Middle frontal gyrus (tissue), 1 donor: ENCODE measurements around the gene IZUMO4.
"Not testable (repeated sequence)": the region's sequence is repeated elsewhere in the genome, so short reads cannot be mapped to it uniquely, and the experiment has no call there.

ENCODE experiments used
- DNase-seq: peaks from one replicate; pipeline ENCODE4 v3.0.0-alpha.2; 2015; ENCODE audit warnings: low spot score; ENCODE audit errors: extremely low spot score

Gene IZUMO4

GRCh38 chr19:2122251-2122650, 25.5 kb downstream of the IZUMO4 start:
- no peak for DNase-seq

- DNase-seq, result no peak
Observed at GRCh38 chr19:2122982-2123381, 26.3 kb downstream of the IZUMO4 start.

GRCh38 chr19:2123682-2124387, 27.1 kb downstream of the IZUMO4 start:
- DNase-seq, result no peak

DNA sequence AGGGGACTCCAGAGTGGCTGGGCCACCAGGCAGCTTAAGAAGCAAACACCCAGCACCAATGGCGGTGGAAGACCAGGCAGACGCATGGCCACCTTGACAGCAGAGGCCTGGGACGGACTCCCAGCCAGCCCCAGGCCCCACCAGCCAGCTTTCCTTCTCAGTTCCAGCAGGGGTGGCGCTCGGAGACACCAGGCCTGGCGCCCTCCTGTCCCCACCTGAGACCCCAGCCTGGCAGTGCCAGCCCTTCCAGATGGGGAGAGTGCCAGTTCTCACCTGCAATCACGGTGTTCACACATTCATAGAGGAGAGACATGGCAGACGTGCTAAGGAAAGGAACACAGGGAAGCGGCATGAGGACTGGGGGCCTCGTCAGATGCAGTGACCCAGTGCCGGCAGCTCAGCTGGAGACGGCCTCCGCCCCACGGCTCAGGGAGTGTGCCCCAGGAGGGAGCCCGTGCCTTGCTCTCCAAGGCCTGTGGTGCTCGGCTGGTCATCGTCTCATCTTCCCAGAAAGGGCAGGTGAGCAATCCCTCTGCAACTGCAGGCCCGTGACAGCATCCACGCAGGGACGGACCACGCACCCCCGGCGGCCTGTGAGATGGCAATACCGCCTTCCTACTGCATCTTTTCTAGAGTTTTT, 30.3 kb downstream of the IZUMO4 start:
- no peak for DNase-seq

DNA sequence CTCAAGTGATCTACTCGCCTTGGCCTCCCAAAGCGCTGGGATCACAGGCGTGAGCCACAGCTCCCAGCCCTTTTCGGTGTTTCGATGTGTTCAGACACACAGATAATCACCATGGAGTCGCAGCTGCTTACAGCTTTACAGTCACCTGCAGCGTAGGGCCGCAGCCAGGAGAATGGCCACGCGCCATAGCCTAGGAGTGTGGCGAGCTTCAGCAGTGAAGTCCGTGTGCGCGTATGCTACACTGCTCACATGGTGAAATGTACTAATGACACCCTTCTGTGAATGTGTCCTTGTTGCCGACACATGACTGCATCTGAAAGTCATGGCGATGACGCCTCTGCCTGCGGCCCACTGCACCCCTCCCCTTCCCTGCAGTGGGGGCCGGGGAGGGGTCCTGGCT, 31.0 kb downstream of the IZUMO4 start:
- no peak for DNase-seq

GRCh38 chr19:2128252-2128651, 31.5 kb downstream of the IZUMO4 start:
- DNase-seq, result not testable (repeated sequence)

DNA sequence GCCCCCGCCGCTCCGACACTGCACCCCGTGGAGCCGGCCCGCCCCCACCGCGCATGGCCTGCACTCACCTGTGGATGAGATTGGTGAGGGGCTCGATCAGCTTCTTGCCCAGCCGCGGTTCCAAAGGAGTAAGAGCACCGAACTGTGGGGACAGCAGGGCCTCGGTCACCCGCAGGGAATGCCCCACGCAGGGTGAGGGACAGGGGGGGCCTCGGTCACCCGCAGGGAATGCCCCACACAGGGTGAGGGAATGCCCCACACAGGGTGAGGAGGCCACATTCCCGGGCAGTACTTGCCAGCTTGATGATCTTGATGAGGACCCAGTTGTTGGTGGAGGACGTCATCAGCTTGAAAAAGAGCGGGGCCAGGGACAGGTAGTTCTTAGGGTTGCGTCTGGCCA, 32.3 kb downstream of the IZUMO4 start:
- no peak for DNase-seq

- no peak for DNase-seq
Observed at GRCh38 chr19:2129486-2129885, 32.8 kb downstream of the IZUMO4 start.

- no peak for DNase-seq
Observed at GRCh38 chr19:2129892-2130770, 33.4 kb downstream of the IZUMO4 start.

DNA sequence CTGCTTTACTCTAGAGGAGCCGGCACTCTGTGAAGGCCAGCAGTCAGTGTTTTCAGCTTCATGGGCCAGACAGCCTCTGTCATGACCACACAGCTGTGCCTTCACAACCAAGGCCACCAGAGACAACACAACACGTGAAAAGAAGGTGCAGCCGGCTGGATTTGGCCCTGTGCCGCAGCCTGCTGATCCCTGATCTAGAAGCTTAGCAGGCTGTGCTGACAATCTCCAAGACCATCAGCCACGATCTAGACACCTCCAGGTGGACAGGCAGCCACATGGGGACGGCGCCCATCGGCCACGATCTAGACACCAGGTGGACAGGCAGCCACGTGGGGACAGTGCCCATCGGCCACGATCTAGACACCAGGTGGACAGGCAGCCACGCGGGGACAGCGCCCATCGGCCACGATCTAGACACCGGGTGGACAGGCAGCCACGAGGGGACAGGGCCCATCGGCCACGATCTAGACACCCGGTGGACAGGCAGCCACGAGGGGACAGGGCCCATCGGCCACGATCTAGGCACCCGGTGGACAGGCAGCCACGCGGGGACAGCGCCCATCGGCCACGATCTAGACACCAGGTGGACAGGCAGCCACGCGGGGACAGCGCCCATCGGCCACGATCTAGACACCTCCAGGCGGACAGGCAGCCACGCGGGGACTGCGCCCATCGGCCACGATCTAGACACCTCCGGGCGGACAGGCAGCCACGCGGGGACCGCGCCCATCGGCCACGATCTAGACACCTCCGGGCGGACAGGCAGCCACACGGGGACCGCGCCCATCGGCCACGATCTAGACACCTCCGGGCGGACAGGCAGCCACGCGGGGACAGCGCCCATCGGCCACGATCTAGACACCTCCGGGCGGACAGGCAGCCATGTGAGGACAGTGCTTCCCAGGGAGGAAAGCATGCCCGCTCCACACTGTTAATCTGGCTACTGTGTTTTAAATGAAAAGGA, 34.6 kb downstream of the IZUMO4 start:
- not testable (repeated sequence) for DNase-seq

DNA sequence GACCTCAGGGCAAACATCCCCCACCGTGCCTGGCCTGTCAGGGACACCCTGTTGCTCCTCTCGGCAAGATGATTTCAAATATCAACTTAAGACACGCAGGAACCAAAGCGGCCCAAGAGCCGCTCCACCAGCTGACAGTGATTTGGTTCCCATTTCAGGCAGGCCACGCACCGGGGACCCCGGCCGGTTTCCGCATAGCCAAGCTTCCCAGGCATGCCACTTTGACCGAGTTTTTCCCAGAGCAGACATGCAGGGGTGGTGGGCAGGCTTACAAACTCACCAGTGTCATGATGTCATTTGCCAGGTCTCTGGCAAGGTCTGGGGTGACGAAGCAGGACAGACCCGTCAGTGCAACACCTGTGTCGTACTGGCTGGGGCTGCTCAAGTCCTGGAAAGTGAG, 35.5 kb downstream of the IZUMO4 start:
- no peak for DNase-seq

DNA sequence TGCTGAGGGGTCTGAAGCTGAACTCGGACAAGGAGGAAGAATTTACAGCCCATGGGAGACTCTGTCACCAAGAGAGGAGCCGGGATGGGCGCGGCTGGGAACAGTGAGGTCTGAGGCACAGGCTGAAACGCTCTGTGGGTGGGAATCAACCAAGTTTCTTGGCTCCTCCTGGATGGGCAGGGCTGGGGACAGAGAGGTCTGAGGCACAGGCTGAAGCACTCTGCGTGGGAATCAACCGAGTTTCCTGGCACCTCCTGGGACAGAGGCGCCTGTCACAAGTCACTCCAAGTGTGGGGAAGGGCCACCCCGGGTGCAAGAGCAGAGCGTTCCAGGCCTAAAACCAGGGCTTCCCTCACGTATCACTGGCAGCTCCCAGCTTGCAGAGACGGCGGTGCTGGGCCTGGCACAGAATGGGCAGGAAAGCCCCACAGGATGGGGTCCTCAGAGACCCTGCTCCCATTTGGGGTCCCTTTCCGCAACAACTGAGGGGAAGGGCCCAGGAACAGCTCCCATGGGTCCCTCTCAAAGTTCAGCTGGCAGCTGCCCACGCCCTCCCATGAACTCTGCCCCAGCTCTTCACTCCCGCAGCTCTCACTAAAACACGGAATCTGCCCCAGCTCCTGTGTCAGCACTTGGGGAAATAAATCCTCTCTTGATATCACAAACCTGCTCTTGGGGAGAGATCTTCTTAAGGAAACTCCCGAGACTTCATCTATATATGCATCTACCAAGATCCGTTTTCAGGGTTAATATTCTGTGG, 36.2 kb downstream of the IZUMO4 start:
- DNase-seq, result no peak

- DNase-seq, result no peak
Observed at GRCh38 chr19:2135474-2136402, 39.0 kb downstream of the IZUMO4 start.

GRCh38 chr19:2136796-2137195, 40.1 kb downstream of the IZUMO4 start:
- DNase-seq, result no peak

GRCh38 chr19:2138061-2138728, 41.5 kb downstream of the IZUMO4 start:
- no peak for DNase-seq

DNA sequence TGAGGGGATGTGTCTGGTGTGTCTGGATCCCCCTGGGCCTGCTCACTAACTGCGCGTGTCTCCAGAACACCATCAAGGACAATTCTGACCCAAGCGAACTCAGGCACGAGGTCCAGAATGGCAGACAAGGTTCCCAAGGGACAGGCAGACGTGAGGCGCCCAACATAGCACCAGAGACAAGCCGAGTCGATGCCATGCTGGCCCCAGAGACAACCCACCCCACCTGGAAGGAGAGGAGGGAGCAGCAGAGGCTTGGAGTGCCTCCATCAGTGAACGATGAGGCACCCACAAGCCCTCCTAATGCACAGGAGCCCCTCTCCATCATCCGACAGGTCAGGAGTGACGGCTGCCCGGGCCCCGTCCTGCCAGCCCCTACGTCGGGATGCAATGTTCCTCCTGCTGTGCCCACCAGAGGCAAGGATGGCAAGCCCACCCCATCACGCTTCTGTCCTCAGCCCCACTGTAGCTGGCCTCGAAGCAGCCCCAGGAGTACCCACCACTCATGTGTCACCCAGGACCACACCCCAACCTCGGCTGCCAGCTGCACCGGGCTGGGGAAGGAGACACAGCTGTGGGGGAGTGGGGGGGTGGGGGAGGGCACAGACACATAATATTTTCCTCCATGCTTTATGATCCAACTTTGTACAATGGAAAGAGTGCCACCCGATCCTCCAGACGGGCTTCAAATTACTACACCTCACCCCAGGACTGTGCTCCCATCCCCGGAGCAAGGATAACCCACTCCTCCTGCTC, 42.8 kb downstream of the IZUMO4 start:
- DNase-seq, result no peak

DNA sequence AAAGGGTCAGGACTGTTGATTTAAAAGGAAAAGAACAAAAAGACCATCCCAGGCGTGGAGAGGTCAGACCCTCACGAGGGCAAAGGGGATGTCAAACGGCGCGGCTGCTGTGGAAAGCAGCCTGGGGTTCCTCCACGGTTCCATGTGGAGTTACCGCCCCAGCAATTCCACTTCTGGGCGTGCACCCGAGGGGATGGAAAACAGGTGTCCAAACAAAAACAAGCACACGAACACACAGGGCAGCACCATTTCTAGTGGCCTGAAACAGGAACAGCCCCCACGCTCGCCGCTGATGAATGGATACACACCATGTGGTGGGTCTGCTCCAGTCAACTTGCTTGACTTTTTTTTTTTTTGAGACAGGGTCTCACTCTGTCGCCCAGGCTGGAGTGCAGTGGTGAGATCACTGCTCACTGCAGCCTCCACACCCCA, 43.4 kb downstream of the IZUMO4 start:
- no peak for DNase-seq
